Panc1 (cell line): ENCODE results near the gene CAV1.

Experiments used
- CTCF ChIP-seq: fragments of 450-650 bp; IDR thresholded peaks from 2 replicates; pipeline ENCODE4 v1.5.1; 2017; ENCODE audit warnings: mild to moderate bottlenecking
- POLR2AphosphoS5 ChIP-seq: IDR thresholded peaks from 2 replicates; pipeline ENCODE4 v1.6.1; 2012; ENCODE audit warnings: mild to moderate bottlenecking, low read depth, low read length, moderate library complexity
- REST ChIP-seq, 2 experiments: IDR thresholded peaks; 2 replicates each; pipeline ENCODE4 v1.6.1; 2011 to 2012; ENCODE audit warnings: low read depth in 2 of 2, control low read depth in 1 of 2, low read length in 1 of 2, mild to moderate bottlenecking in 1 of 2, moderate library complexity in 1 of 2; ENCODE audit not compliant: insufficient read depth in 1 of 2

GRCh38 chr7:116583653-116584052 lies 58.8 kb downstream of the CAV1 start:
- TF ChIP-seq POLR2AphosphoS5 (no peak), REST (IDR thresholded peaks at IDR 0.05; ENCODE audit: insufficient read depth in 1 of 2, low read depth in 2 of 2, low read length in 1 of 2) (no peak), CTCF (no peak)
